Glomerular endothelial cell (primary cell): ENCODE data around the gene HCN1. TPM values are rescaled to one million over a fixed set of nuclear protein-coding genes. Genes with fewer than 3 reads are reported as not detected.
"Not testable (repeated sequence)": the region's sequence is repeated elsewhere in the genome, so short reads cannot be mapped to it uniquely, and the experiment has no call there.

Experiments used
- DNase-seq: peaks from one replicate; pipeline ENCODE4 v3.0.0-alpha.2; 2011; ENCODE audit warnings: low read depth, low spot score; ENCODE audit errors: extremely low read depth
- total RNA-seq: library from RNA; depleted of rRNA; stranded (reverse); fragments of >200 nt; gene quantifications from 2 replicates; pipeline ENCODE4 v1.2.3, GENCODE V29; 2015

HCN1 gene
- total RNA-seq, 1 donor from 2014 or later, result not detected

DNA sequence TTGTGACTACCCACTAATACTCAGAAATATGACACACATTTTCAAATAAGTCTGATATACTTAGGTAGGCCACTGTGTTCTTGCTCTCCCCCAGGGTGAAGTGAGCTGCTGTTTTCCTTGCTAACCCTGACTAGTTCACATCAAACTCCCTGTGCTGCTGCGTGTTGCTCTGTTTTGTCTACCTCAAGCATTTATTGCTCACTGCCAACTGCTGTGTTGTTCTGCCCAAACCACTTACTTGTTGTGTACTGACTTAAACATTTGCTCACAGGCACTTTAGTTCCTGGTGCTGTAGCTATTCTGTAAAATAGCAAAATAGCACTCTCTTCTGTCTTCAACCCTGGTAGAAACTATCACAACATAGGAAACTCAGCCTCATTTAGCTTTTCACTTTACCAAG lies 255.7 kb downstream of the HCN1 start:
- DNase-seq, result no peak

- no peak for DNase-seq
Measured at GRCh38 chr5:45437752-45438151, 258.4 kb downstream of the HCN1 start.

DNA sequence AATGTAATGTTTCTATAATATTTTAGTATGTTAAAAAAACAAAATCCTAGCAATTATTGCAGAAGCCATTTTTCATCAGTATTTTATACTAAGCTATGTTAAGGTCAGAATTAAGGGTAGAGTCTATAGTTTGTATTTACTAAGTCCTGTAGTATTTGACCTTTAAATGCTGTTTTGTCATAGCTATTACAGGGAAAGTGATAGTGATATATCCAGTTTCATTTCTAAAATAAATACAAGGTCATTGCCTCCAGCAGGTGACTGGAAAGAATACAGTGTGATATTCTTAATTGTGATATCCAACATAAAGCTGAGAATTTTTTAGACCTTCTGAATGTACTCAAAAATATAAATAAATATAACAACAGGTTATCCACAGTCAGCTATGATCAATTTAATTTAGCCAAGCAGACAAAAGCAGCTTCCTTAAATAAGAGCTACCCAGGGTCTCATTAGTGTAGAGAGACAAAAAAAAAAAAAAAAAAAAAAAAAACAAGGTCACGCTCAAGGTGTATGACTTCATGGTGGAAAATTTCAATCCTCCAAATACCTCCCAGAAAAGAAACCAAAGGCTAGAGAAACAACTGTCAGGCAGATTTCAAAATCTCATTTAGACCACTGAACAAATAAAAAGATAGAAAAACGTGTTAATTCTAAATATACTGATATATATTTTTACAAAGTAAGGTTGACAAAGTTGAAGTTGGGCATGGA lies 278.7 kb downstream of the HCN1 start:
- DNase-seq, result no peak

DNA sequence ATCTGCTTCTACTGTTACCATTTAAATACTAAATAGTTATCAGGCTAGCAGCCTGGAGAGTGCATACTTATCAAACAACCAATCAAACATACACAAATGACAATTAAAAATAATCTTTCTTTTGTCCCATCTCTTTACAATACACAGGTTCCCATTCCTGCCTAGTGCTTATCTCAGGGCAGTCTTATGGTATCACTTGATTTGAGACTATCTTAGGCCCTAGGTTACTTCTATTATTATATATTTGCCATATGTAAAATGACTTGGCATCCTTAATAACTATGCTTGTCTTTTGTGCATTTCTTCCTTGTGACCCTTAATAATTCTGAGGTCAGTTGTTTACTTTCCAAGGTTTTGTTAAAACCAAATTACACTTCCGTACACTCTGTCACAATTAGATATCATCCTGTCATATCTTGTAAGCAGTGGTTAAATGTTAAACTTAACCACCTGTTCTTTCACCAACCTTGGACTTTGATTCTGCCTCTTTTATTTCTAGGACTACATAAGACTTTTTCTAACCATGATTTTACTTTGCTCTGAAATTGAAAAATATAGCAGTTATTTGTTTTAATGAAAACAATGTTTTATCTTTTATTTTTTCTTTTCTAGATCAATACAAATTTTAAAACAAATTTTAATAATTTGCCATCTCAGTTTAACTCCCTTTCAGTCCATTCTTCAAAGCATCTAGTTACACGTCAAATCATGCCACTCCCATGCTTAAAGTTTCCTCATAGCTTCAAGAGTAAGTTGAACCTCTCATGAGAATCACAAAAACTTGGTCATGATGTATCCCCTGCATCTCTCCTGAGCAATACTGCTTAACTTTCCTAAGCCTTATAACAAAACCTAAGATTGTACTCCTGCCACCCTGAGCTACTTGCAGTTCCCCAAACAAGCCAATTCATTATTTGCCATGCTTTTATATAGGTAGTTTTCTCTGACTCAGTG lies 281.3 kb downstream of the HCN1 start:
- no peak for DNase-seq

DNA sequence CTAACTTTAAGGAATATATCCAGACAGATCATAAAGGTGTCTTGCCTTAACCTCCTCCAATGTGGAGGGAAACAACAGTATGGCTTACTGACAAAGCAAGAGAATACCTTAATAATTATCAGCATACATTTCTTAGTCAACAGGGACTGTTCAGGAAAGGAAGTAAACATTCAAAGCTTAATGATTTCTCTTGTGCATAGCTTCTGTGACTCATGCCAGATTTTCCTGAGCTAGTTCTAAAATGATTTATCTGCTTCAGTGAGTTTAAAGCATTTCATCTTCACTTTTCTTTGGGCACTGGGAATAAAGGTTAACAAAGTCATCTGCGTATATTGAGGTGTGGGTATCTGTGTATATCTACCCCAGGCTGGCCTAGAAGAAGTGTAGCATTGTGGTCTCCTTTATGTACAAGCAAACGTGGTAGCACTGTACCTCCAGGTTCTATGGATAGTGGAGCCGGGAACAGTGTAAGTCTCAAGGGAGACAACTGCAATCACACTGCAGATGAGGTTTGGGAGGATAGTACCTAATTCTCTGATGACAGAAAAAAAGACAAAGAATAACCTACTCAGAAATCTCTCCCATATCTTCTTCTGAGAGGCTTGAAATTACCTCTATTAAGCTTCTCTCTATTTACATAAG lies 284.1 kb downstream of the HCN1 start:
- peak; percentile 0 for DNase-seq

GRCh38 chr5:45410304-45410995 lies 285.7 kb downstream of the HCN1 start:
- no peak for DNase-seq

GRCh38 chr5:45408067-45408466 lies 288.1 kb downstream of the HCN1 start:
- DNase-seq, result no peak

DNA sequence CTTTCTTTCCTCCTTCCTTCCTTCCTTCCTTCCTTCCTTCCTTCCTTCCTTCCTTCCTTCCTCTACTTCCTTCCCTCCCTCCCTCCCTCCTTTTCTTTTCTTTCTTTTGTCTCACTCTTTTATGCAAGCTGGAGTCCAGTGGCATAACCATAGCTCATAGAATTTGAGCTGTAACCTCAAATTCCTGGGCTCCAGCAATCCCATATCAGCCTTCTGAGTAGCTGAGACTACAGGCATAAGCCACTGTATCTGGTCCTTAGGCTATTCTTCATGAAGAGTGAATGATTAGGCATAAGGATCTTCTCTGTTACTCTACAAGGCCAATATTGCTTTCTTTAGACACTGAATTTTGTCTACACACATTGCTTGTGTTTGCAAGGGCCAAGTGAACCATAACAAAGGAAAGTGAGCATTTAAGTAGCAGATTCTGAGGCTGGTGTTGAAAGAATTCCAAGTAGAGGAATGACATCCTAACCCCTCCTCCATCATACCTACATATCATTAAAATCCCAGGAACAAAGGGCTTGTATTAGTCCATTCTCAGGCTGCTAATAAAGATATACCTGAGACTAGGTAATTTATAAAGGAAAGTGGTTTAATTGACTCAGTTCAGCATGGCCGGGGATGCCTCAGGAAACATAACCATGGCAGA lies 293.2 kb downstream of the HCN1 start:
- DNase-seq, result no peak

DNA sequence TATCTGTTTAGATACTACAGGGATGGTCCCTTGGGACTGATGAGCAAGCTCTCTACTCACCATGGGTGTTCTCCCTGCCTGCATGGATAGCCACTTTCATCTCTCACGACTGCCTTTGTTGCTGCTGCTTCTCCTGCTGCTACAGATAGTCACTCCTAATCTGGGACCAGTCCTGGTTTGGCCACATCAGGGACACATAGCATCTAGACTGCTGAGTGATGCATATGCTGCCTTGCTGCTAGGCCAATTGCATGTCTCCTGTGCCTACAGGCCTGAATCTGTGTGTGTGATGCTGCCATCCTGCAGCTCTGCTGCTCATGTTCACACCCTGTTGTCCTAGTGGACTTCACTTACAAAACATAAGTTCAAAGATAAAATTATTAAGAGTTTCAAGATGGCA lies 297.1 kb downstream of the HCN1 start:
- DNase-seq, result no peak

DNA sequence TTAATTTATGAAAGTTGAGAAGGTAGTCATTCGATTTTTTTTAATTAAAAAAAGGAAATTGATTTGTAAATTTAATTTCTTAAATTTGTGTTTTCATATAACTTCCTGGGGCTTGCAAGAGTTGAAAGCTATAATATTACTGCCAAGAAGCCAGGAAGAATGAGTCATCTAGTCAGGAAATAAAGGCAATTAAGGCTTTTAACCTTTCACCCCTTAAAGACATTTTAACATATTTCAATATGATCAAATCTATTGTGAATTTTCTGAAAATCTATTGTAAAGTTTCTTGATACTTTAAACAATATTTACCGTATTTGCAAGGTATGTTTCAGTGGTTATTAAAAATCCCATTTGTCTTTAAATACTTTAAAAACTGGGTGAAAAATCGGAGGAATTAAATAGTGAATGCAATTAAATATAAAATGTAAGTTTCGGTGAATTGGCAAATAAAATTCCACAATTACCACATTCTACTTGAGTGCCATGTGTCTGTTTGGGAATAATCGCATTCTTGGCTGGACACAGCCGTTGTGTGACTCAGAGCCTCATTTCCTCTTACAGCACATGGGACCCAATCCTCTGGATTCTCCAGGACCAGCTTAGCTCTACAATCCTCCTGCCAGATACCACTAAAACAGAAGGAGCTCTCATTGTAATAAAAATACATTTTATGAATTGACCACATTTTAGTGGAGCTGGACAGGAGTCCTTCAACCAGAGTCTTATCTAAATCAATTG lies 310.7 kb downstream of the HCN1 start:
- DNase-seq, result peak; percentile 87

DNA sequence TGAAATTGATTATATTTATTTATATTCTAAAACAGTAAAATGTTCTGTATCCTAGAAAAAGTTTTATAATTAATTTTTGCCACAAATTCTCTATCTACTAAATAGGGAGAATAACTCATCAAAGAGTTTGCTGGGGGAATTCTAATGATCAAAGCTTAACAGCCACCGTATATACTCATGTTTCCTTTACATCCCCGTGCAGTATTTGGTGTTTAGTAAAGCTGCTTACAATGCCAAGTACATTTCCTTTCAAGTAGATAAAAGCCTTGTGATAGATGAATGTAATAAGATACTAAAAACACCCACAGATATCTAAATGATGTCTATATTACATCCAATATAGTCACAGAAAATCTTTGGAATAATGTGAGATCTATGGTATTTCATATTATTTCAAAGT lies 312.2 kb downstream of the HCN1 start:
- no peak for DNase-seq

GRCh38 chr5:45382583-45382982 lies 313.6 kb downstream of the HCN1 start:
- no peak for DNase-seq

DNA sequence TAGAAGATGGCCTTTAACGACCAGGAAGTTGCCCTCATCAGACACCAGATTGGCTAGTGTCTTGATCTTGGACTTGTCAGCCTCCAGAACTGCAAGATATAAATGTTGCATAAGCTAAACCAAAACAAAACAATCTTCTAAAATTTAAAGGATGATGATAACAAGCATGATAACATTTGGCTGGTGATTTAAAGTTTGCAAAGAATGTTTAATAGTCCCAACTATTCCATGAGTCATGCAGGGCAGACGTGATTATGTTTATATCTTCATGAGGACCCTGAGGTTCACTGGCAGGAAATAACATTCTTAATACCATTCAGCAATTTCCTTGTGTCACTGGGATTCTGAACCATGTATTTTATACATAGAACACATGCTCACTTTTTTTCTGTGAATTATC lies 319.8 kb downstream of the HCN1 start:
- peak; percentile 50 for DNase-seq

GRCh38 chr5:45372629-45373028 lies 323.6 kb downstream of the HCN1 start:
- no peak for DNase-seq

- DNase-seq, result not testable (repeated sequence)
Measured at GRCh38 chr5:45371423-45371822, 324.8 kb downstream of the HCN1 start.

DNA sequence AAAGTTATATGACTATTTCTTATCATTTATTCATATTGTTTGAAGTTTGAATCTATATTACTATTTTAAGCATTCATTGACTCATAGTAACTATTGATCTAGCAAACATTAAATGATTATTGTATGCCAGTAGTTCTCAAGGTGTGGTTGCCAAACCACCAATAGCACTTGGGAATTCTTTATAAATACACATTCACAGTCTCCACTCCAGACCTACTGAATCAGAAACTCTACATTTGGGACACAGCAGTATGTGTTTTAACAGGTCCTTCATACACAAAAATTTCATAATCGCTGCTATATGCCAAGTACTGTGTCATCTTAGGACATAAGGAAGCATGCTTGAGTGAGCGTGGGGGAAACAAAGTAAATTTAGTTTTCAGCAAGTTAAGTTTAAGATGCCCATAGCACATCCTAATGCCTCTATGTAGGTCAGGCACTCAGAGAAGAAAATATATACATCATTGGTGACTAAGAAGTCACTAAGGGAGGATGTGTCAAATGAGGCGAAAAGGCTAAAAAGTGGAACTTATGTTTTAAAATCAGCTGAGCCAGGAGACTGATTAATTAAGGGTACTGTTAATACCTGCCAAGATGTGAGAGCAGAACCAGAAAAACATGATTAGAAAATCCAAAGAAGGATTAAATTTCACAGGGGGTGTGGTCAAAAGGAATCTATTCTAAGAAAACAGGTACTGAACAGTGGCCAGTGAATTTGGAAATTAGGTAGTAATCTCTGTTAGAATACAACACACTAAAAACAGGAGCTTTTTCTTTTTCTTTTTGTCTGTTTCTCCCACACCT lies 340.8 kb downstream of the HCN1 start:
- DNase-seq, result no peak

DNA sequence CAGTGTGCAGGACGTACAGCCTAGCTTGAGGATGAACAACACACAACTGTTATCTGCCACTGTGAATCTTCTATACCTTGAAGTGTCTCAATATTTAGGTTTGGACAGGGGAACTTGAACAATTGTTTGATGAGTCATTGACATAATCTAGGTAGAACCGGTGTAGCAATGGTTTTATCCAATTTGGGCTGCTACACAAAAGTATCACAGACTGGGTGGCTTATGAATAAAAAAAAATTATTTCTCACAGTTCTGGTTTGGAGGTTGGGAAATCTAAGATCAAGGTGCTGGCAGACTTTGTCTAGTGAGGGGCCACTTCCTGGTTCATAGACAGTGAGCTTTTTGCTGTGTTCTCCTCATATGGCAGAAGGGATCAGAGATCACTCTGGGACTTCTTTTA lies 359.7 kb downstream of the HCN1 start:
- no peak for DNase-seq

GRCh38 chr5:45335978-45336377 lies 360.2 kb downstream of the HCN1 start:
- no peak for DNase-seq

DNA sequence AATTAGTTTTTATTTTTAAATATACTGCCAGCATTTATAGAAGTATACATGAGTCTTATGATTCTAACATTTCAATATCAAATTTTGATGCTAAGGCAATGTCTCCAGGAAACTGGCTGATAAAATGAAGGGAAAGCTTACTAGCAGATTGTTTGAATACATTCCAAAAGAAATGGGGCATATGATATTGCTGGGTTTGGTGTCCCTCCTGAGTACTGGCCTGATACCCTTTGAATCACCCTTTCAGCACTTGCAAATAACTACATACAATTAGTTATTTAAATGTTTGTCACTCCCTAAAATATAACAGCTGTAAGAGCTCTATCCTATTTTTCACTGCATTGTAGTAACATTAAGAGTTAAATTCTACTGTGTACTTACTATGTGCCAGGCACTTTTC lies 360.8 kb downstream of the HCN1 start:
- DNase-seq, result no peak
